ENCODE measurements around the gene GNAT1.

The GNAT1 gene

GRCh38 chr3:50202353-50203112, 11.1 kb downstream of the GNAT1 start:
- no peak for TF ChIP-seq ZNF70 (CRISPR knock-in tag; IDR thresholded peaks at IDR 0.05)
- no peak for TF ChIP-seq CSRNP3 (CRISPR knock-in tag; IDR thresholded peaks at IDR 0.05)
- TF ChIP-seq ISL1 (CRISPR knock-in tag; IDR thresholded peaks at IDR 0.05), result no peak
- no peak for TF ChIP-seq ZFP3 (CRISPR knock-in tag; IDR thresholded peaks at IDR 0.05)
- no peak for TF ChIP-seq PPARA (CRISPR knock-in tag; IDR thresholded peaks at IDR 0.05; ENCODE audit: borderline replicate concordance)
- TF ChIP-seq ZC3H10 (CRISPR knock-in tag; IDR thresholded peaks at IDR 0.05), result no peak
- no peak for TF ChIP-seq GLIS3 (CRISPR knock-in tag; IDR thresholded peaks at IDR 0.05)
- no peak for TF ChIP-seq ZNF565 (CRISPR knock-in tag; conservative IDR thresholded peaks at IDR 0.05; ENCODE audit: low read depth)
- TF ChIP-seq SNAI2 (CRISPR knock-in tag; IDR thresholded peaks at IDR 0.05), result no peak
- TF ChIP-seq ARNTL (CRISPR knock-in tag; IDR thresholded peaks at IDR 0.05; ENCODE audit: borderline replicate concordance, low read depth), result no peak
- TF ChIP-seq, protein P1, sequence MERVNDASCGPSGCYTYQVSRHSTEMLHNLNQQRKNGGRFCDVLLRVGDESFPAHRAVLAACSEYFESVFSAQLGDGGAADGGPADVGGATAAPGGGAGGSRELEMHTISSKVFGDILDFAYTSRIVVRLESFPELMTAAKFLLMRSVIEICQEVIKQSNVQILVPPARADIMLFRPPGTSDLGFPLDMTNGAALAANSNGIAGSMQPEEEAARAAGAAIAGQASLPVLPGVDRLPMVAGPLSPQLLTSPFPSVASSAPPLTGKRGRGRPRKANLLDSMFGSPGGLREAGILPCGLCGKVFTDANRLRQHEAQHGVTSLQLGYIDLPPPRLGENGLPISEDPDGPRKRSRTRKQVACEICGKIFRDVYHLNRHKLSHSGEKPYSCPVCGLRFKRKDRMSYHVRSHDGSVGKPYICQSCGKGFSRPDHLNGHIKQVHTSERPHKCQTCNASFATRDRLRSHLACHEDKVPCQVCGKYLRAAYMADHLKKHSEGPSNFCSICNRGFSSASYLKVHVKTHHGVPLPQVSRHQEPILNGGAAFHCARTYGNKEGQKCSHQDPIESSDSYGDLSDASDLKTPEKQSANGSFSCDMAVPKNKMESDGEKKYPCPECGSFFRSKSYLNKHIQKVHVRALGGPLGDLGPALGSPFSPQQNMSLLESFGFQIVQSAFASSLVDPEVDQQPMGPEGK (CRISPR knock-in tag; IDR thresholded peaks at IDR 0.05; ENCODE audit: borderline replicate concordance), result no peak
- TF ChIP-seq POU6F1 (CRISPR knock-in tag; IDR thresholded peaks at IDR 0.05; ENCODE audit: borderline replicate concordance, low read depth), result no peak
- no peak for TF ChIP-seq ZFP30 (CRISPR knock-in tag; IDR thresholded peaks at IDR 0.05)
- no peak for TF ChIP-seq RARB (CRISPR knock-in tag; IDR thresholded peaks at IDR 0.05)
- no peak for TF ChIP-seq ESRRG (CRISPR knock-in tag; IDR thresholded peaks at IDR 0.05)
- TF ChIP-seq CSDC2 (CRISPR knock-in tag; IDR thresholded peaks at IDR 0.05), result no peak
- TF ChIP-seq OSR1 (CRISPR knock-in tag; IDR thresholded peaks at IDR 0.05), result no peak
- TF ChIP-seq TSHZ2 (CRISPR knock-in tag; IDR thresholded peaks at IDR 0.05), result no peak
- TF ChIP-seq ZNF8 (CRISPR knock-in tag; IDR thresholded peaks at IDR 0.05), result no peak
- no peak for ATAC-seq

DNA sequence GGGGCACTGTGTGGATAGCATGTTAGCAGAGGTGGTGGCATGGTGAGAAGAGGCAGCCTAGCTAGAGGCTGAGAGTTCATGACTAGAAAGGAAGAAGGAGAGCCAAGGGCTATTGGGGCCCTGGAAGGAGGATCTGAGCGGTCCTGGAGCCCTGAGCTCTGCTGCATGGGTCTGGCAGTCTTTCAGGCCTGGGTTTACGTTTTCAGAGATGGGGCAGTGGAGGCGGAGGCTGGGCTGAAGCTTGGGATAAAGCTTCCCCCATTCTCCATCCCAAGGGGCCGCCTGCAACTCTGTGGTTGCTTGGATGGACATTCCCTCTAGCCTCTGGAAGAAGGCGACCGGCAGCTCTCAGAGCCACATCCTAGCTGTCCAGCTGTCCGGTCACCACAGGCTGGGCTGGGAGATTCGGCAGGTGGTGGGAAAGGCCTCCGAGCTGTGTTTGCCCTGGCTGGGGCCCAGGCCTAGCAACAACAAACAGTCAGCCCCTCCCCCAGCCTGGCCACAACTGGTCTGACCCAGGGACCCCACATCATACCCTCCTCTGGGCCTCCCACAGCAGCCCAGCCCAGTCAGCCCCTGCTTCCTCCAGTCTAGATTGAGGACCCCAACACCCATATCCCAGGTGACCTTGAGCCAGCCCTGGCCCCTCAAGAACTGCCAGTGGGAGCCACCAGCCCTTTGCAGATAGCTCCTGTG, 11.9 kb downstream of the GNAT1 start:
- TF ChIP-seq ARNTL (CRISPR knock-in tag; IDR thresholded peaks at IDR 0.05; ENCODE audit: borderline replicate concordance, low read depth), result no peak
- no peak for TF ChIP-seq ZFP3 (CRISPR knock-in tag; IDR thresholded peaks at IDR 0.05)
- no peak for TF ChIP-seq PPARA (CRISPR knock-in tag; IDR thresholded peaks at IDR 0.05; ENCODE audit: borderline replicate concordance)
- TF ChIP-seq ESRRG (CRISPR knock-in tag; IDR thresholded peaks at IDR 0.05), result no peak
- TF ChIP-seq BACH2 (CRISPR knock-in tag; IDR thresholded peaks at IDR 0.05; ENCODE audit: borderline replicate concordance), result no peak
- no peak for TF ChIP-seq ZC3H10 (CRISPR knock-in tag; IDR thresholded peaks at IDR 0.05)
- TF ChIP-seq SNAI2 (CRISPR knock-in tag; IDR thresholded peaks at IDR 0.05), result no peak
- ATAC-seq, result no peak

Data from SK-N-SH treated with all-trans-retinoic acid at 6 μM for 48 hours (cell line).